K562 (cell line): ENCODE measurements around the gene NDUFS6. TPM values are rescaled to one million over a fixed set of nuclear protein-coding genes. Genes with fewer than 3 reads are reported as not detected.

ENCODE experiments used
- CHD1 ChIP-seq: fragments of 200-600 bp; sonication (generic); IDR thresholded peaks from one replicate; pipeline ENCODE4 v1.6.1; 2012; ENCODE audit warnings: mild to moderate bottlenecking, moderate library complexity, low read length, inconsistent platforms
- CSDE1 ChIP-seq, 2 experiments: fragments of 450-650 bp; IDR thresholded peaks; 2 replicates each; pipeline ENCODE4 v1.6.1; 2016; ENCODE audit warnings: mild to moderate bottlenecking in 1 of 2
- DEAF1 ChIP-seq: fragments of 450-650 bp; formaldehyde crosslinking; IDR thresholded peaks from 2 replicates; pipeline ENCODE4 v1.4.0; 2020; ENCODE audit warnings: mild to moderate bottlenecking, moderate library complexity
- KDM2B ChIP-seq: fragments of 250-450 bp; sonication (Bioruptor Pico); IDR thresholded peaks from 2 replicates; pipeline ENCODE4 v1.8.0; 2021; ENCODE audit warnings: mild to moderate bottlenecking, moderate library complexity
- RBM22 ChIP-seq: fragments of 200-400 bp; formaldehyde crosslinking; IDR thresholded peaks from 2 replicates; pipeline ENCODE4 v1.6.1; 2018; ENCODE audit warnings: low read length, low read depth; ENCODE audit not compliant: poor library complexity, severe bottlenecking
- STAG1 ChIP-seq: sonication (generic); formaldehyde crosslinking; IDR thresholded peaks from 2 replicates; pipeline ENCODE4 v1.5.0; 2020; ENCODE audit warnings: missing genetic modification reagents, borderline replicate concordance
- ZNF274 ChIP-seq: IDR thresholded peaks from 2 replicates; pipeline ENCODE4 v1.6.1; 2011; ENCODE audit warnings: low read depth, mild to moderate bottlenecking, low read length, moderate library complexity, borderline replicate concordance
- polyA plus RNA-seq, 8 experiments: library from polyadenylated mRNA; depleted of rRNA in 4 of 8; stranded (reverse) in 5 of 8; unstranded in 3 of 8; fragments of >200 nt; fragmentation: Nextera tagmentation in 2 of 8; fragmentation: Illumina TruSeq in 1 of 8; extraction: Ambion mirVana in 2 of 8; extraction: Trizol in 1 of 8; gene quantifications; 2 replicates each; pipeline versions ENCODE4 v1.2.1 to v1.2.3, GENCODE V29; 2011 to 2014; ENCODE audit warnings: inconsistent platforms in 1 of 8, missing spikeins in 1 of 8
- total RNA-seq, 7 experiments: library from RNA; depleted of rRNA in 6 of 7; stranded (reverse); fragments of >200 nt in 6 of 7; fragmentation: Illumina TruSeq in 2 of 7; extraction: Trizol in 2 of 7; gene quantifications; 2 replicates each; pipeline versions ENCODE4 v1.2.1 to v1.2.3, GENCODE V29; 2011 to 2021; ENCODE audit warnings: low replicate concordance in 1 of 7
- TF ChIP-seq, protein P1 (sequence below), 2 experiments: fragments of 450-650 bp; formaldehyde crosslinking in 1 of 2; IDR thresholded peaks; 2 replicates each; pipeline versions ENCODE4 v1.4.0 to v1.6.1; 2014 to 2020; ENCODE audit warnings: mild to moderate bottlenecking in 2 of 2, borderline replicate concordance in 1 of 2, low read depth in 1 of 2
- TF ChIP-seq, protein P2 (sequence below): fragments of 450-650 bp; conservative IDR thresholded peaks from 2 replicates; pipeline ENCODE4 v1.6.1; 2016; ENCODE audit warnings: missing genetic modification characterization, low read depth, mild to moderate bottlenecking, control low read depth, missing compliant biosample characterization
- TF ChIP-seq, protein P3 (sequence below): fragments of 250-450 bp; sonication (Bioruptor Pico); IDR thresholded peaks from 2 replicates; pipeline ENCODE4 v1.6.1; 2021; ENCODE audit warnings: mild to moderate bottlenecking
- TF ChIP-seq, protein P4 (sequence below): sonication (generic); formaldehyde crosslinking; IDR thresholded peaks from 2 replicates; pipeline ENCODE4 v1.9.0; 2022; ENCODE audit warnings: mild to moderate bottlenecking, missing genetic modification reagents
- TF ChIP-seq, protein P5 (sequence below): fragments of 200-800 bp; sonication (Bioruptor generic); IDR thresholded peaks from 2 replicates; pipeline ENCODE4 v1.6.1; 2017; ENCODE audit warnings: missing genetic modification characterization, missing compliant biosample characterization

NDUFS6 gene
- total and polyA plus RNA-seq, 9 of the 15 experiments (the other 6 are each of a cell fraction or from before 2014, with no cell fraction given), result 36.1 to 291 (median 77.0) TPM

- TF ChIP-seq, protein P1, sequence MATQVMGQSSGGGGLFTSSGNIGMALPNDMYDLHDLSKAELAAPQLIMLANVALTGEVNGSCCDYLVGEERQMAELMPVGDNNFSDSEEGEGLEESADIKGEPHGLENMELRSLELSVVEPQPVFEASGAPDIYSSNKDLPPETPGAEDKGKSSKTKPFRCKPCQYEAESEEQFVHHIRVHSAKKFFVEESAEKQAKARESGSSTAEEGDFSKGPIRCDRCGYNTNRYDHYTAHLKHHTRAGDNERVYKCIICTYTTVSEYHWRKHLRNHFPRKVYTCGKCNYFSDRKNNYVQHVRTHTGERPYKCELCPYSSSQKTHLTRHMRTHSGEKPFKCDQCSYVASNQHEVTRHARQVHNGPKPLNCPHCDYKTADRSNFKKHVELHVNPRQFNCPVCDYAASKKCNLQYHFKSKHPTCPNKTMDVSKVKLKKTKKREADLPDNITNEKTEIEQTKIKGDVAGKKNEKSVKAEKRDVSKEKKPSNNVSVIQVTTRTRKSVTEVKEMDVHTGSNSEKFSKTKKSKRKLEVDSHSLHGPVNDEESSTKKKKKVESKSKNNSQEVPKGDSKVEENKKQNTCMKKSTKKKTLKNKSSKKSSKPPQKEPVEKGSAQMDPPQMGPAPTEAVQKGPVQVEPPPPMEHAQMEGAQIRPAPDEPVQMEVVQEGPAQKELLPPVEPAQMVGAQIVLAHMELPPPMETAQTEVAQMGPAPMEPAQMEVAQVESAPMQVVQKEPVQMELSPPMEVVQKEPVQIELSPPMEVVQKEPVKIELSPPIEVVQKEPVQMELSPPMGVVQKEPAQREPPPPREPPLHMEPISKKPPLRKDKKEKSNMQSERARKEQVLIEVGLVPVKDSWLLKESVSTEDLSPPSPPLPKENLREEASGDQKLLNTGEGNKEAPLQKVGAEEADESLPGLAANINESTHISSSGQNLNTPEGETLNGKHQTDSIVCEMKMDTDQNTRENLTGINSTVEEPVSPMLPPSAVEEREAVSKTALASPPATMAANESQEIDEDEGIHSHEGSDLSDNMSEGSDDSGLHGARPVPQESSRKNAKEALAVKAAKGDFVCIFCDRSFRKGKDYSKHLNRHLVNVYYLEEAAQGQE (IDR thresholded peaks at IDR 0.05; ENCODE audit: borderline replicate concordance), result peak; percentile 40; the same call in 1 of the 2 replicates
- TF ChIP-seq, protein P1 (CRISPR knock-in tag; IDR thresholded peaks at IDR 0.05; ENCODE audit: low read depth), result no peak
- TF ChIP-seq, protein P2, sequence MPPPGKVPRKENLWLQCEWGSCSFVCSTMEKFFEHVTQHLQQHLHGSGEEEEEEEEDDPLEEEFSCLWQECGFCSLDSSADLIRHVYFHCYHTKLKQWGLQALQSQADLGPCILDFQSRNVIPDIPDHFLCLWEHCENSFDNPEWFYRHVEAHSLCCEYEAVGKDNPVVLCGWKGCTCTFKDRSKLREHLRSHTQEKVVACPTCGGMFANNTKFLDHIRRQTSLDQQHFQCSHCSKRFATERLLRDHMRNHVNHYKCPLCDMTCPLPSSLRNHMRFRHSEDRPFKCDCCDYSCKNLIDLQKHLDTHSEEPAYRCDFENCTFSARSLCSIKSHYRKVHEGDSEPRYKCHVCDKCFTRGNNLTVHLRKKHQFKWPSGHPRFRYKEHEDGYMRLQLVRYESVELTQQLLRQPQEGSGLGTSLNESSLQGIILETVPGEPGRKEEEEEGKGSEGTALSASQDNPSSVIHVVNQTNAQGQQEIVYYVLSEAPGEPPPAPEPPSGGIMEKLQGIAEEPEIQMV (tag), result no peak
- TF ChIP-seq, protein P3, sequence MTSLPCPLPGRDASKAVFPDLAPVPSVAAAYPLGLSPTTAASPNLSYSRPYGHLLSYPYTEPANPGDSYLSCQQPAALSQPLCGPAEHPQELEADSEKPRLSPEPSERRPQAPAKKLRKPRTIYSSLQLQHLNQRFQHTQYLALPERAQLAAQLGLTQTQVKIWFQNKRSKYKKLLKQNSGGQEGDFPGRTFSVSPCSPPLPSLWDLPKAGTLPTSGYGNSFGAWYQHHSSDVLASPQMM, result no peak
- TF ChIP-seq DEAF1 (0 out of 2 replicates have a peak, but pooled peaks have one; percentile 20), ZNF274 (no peak), RBM22 (no peak), CSDE1 (IDR thresholded peaks at IDR 0.05) (no peak), STAG1 (peak; percentile 18; the same call in 1 of the 2 replicates), CHD1 (no peak), KDM2B (CRISPR knock-in tag) (no peak)
- TF ChIP-seq, protein P4, sequence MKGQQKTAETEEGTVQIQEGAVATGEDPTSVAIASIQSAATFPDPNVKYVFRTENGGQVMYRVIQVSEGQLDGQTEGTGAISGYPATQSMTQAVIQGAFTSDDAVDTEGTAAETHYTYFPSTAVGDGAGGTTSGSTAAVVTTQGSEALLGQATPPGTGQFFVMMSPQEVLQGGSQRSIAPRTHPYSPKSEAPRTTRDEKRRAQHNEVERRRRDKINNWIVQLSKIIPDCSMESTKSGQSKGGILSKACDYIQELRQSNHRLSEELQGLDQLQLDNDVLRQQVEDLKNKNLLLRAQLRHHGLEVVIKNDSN, result no peak
- TF ChIP-seq, protein P5, sequence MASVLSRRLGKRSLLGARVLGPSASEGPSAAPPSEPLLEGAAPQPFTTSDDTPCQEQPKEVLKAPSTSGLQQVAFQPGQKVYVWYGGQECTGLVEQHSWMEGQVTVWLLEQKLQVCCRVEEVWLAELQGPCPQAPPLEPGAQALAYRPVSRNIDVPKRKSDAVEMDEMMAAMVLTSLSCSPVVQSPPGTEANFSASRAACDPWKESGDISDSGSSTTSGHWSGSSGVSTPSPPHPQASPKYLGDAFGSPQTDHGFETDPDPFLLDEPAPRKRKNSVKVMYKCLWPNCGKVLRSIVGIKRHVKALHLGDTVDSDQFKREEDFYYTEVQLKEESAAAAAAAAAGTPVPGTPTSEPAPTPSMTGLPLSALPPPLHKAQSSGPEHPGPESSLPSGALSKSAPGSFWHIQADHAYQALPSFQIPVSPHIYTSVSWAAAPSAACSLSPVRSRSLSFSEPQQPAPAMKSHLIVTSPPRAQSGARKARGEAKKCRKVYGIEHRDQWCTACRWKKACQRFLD (CRISPR knock-in tag), result no peak
Observed at GRCh38 chr5:1763548-1763911, 37.7 kb upstream of the NDUFS6 start (continued).
